GM12892 (cell line): ENCODE measurements around the gene HOXA4.

Experiments used
- DNase-seq: peaks from one replicate; pipeline ENCODE4 v3.0.0; 2011; ENCODE audit not compliant: insufficient read length
- FAIRE-seq: peaks from 2 replicates; lab custom pipeline; 2011; peaks lifted over from hg19 to GRCh38; lab: Jason Lieb, UNC
- POLR2A ChIP-seq: IDR thresholded peaks from 2 replicates; pipeline ENCODE4 v1.6.1; 2011; ENCODE audit warnings: low read depth, low read length, control low read depth
- POLR2AphosphoS5 ChIP-seq: IDR thresholded peaks from 2 replicates; pipeline ENCODE4 v1.6.1; 2011; ENCODE audit warnings: low read depth, low read length, control low read depth
- TAF1 ChIP-seq: IDR thresholded peaks from 2 replicates; pipeline ENCODE4 v1.6.1; 2011; ENCODE audit warnings: low read depth, mild to moderate bottlenecking, control low read depth, low read length, borderline replicate concordance

HOXA4 gene

GRCh38 chr7:27121684-27122076, 8.9 kb downstream of the HOXA4 start:
- DNase-seq (no peak), FAIRE-seq (no peak)
- TF ChIP-seq TAF1, result no peak
- no peak for TF ChIP-seq POLR2AphosphoS5
- no peak for TF ChIP-seq POLR2A

- no peak for FAIRE-seq
- no peak for TF ChIP-seq POLR2A
- TF ChIP-seq TAF1, result no peak
- no peak for TF ChIP-seq POLR2AphosphoS5
- no peak for DNase-seq
Measured at GRCh38 chr7:27119412-27119911, 11.1 kb downstream of the HOXA4 start.

- DNase-seq (no peak), FAIRE-seq (no peak)
- TF ChIP-seq POLR2A, result no peak
- TF ChIP-seq TAF1, result no peak
- no peak for TF ChIP-seq POLR2AphosphoS5
Measured at GRCh38 chr7:27118580-27118979, 12.0 kb downstream of the HOXA4 start.

- FAIRE-seq, result no peak
- TF ChIP-seq POLR2A (no peak), TAF1 (no peak), POLR2AphosphoS5 (no peak)
- DNase-seq, result no peak
Measured at GRCh38 chr7:27117887-27118491, 12.6 kb downstream of the HOXA4 start.

- no peak for TF ChIP-seq POLR2AphosphoS5
- no peak for TF ChIP-seq TAF1
- no peak for TF ChIP-seq POLR2A
- DNase-seq (no peak), FAIRE-seq (no peak)
Measured at GRCh38 chr7:27116962-27117886, 13.3 kb downstream of the HOXA4 start.

- FAIRE-seq (no peak), DNase-seq (no peak)
- TF ChIP-seq TAF1, result no peak
- TF ChIP-seq POLR2A, result no peak
- no peak for TF ChIP-seq POLR2AphosphoS5
Measured at GRCh38 chr7:27116031-27116961, 14.3 kb downstream of the HOXA4 start.

- FAIRE-seq (no peak), DNase-seq (no peak)
- no peak for TF ChIP-seq POLR2A
- TF ChIP-seq TAF1, result no peak
- no peak for TF ChIP-seq POLR2AphosphoS5
Measured at GRCh38 chr7:27115221-27116026, 15.1 kb downstream of the HOXA4 start.

- DNase-seq, result no peak
- FAIRE-seq, result no peak
- TF ChIP-seq POLR2A (no peak), POLR2AphosphoS5 (no peak), TAF1 (no peak)
Measured at GRCh38 chr7:27114881-27115220, 15.7 kb downstream of the HOXA4 start.

- FAIRE-seq (no peak), DNase-seq (no peak)
- TF ChIP-seq POLR2AphosphoS5 (no peak), POLR2A (no peak), TAF1 (no peak)
Measured at GRCh38 chr7:27113991-27114769, 16.4 kb downstream of the HOXA4 start.
